ENCODE measurements around the gene SLC9A4. TPM values are rescaled to one million over a fixed set of nuclear protein-coding genes. Genes with fewer than 3 reads are reported as not detected.

SLC9A4 gene
- total RNA-seq, 1 donor from 2014 or later = 7.9 TPM

DNA sequence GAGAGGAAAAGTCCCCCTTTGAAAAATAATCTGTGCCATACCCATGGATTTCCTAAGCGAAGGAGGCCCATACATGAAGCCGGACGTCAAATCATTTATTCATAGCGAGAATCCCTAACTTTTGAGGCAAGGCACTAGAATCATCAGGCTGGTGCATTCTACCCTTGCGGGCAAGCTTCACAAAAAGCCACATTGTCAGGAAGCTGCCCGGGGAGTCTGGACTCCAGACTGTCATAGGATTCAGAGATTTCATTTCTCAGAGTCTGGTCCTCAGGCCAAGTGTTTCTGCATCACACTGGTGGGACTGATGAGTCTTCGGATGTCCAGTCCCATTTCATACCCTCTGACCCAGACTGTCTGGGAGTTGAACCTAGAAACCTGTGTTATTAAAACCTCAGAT is 8.9 kb downstream of the SLC9A4 start:
- TF ChIP-seq, protein P1, sequence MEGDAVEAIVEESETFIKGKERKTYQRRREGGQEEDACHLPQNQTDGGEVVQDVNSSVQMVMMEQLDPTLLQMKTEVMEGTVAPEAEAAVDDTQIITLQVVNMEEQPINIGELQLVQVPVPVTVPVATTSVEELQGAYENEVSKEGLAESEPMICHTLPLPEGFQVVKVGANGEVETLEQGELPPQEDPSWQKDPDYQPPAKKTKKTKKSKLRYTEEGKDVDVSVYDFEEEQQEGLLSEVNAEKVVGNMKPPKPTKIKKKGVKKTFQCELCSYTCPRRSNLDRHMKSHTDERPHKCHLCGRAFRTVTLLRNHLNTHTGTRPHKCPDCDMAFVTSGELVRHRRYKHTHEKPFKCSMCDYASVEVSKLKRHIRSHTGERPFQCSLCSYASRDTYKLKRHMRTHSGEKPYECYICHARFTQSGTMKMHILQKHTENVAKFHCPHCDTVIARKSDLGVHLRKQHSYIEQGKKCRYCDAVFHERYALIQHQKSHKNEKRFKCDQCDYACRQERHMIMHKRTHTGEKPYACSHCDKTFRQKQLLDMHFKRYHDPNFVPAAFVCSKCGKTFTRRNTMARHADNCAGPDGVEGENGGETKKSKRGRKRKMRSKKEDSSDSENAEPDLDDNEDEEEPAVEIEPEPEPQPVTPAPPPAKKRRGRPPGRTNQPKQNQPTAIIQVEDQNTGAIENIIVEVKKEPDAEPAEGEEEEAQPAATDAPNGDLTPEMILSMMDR (conservative IDR thresholded peaks at IDR 0.05) = no peak
- no peaks in the 10 kb centered on the region for H3K36me3 Mint-ChIP-seq
- DNase-seq (ENCODE audit: extremely low spot score, unreplicated experiment) = no peak
- H3K27me3 Mint-ChIP-seq = no peaks in the 10 kb centered on the region
- H3K27ac Mint-ChIP-seq = no peak overlapping the region
- H3K9me3 Mint-ChIP-seq = no peaks in the 10 kb centered on the region
- H3K4me1 Mint-ChIP-seq (ENCODE audit: unreplicated experiment) = no peaks in the 10 kb centered on the region
- no peak overlapping the region for H3K4me3 Mint-ChIP-seq

DNA sequence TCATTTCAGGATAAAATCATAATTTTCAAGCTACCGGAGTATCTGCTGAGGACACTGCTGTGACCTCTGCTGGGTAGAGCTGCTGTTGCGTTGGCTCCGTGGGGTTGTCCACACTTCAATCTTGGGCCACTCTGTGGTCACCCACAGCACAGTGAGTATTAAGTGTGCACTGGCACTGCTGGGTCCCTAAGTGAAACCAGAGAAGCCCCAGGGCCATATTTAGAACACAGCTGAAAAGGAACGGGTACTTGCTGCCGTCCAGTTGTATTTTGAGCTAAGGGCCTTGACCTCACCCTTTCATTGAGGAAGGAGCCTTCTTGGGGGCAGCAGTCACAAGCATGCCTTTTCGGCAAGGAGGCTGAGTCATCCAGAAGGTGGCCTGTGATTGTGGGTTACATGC is 10.1 kb downstream of the SLC9A4 start:
- DNase-seq (ENCODE audit: extremely low spot score, unreplicated experiment) = no peak
- Mint-ChIP-seq H3K27me3 (no peaks in the 10 kb centered on the region), H3K4me1 (ENCODE audit: unreplicated experiment) (no peaks in the 10 kb centered on the region), H3K36me3 (no peaks in the 10 kb centered on the region), H3K9me3 (no peaks in the 10 kb centered on the region), H3K4me3 (no peak overlapping the region), H3K27ac (no peak overlapping the region)
- TF ChIP-seq, protein P1 (conservative IDR thresholded peaks at IDR 0.05) = no peak

DNA sequence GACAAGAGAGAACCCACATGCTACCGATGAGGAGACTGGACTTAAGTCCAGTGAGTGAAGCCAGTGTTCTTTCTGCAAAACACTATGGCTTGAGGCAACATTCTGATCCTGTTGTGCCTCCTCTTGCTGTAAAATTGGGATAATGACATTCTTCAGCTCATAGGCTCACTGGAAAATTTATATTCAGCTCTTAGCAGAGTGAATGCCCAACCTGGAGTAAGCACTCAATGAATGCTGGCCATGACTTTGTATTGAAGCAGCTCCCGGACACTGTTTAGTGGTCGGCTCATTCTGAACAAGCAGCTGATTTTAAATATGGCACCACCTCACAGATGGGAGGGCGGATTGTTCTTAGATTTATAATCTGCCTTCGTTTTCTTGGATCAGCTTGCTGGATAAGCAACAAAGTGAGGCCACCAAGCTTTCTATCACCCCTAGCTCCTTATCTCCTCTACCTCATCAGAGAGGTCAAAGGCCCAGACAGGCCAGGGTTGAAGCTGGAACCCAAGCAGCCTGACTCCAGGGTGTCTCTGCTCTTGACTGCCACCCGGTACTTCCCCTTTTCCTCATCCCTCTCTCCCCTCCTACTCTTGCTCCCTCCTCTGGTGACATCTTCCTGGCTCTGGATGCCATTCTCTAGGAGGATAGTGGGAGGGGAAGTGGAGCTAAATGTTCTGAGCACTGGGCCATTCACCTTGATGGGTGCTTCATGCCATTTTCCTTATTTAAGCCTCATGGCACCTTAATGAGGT is 11.5 kb downstream of the SLC9A4 start:
- Mint-ChIP-seq H3K27me3 (no peaks in the 10 kb centered on the region), H3K4me3 (no peak overlapping the region), H3K27ac (no peak overlapping the region), H3K9me3 (no peaks in the 10 kb centered on the region), H3K4me1 (ENCODE audit: unreplicated experiment) (no peaks in the 10 kb centered on the region), H3K36me3 (no peaks in the 10 kb centered on the region)
- TF ChIP-seq, protein P1 (conservative IDR thresholded peaks at IDR 0.05) = no peak
- DNase-seq (ENCODE audit: extremely low spot score, unreplicated experiment) = no peak

DNA sequence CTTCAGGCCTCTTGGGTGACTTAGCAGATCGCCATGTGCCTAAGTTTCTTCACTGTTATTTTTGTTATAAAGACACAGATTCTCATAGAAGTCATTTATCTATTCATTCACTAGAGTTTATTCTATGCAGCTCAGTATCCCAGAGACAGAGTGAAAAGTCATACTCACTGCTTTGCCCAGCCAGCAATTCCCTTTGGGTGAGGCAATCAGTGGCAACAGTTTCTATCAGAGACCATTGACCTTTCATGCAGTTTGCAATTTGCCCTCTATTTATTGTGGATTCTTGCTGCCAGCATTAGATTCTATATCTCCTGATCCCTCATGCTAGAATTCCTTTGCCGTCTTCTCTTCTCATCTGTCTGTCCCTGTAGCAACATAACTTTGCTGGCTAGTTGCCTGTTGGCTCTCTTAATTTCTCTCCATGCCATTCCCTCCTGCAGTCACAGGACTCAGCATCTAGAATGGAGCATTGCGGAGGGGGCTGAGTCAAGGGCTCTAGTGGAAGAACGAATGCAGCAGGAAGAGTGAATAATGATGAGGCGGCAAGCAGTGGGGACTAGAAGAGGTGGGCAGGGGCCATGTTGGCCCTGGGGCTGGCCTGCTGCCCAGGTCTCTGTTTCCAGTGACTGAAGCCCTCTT is 12.2 kb downstream of the SLC9A4 start:
- no peaks in the 10 kb centered on the region for H3K36me3 Mint-ChIP-seq
- no peak for DNase-seq (ENCODE audit: extremely low spot score, unreplicated experiment)
- no peak overlapping the region for H3K4me3 Mint-ChIP-seq
- H3K27me3 Mint-ChIP-seq = no peaks in the 10 kb centered on the region
- no peaks in the 10 kb centered on the region for H3K9me3 Mint-ChIP-seq
- H3K27ac Mint-ChIP-seq = no peak overlapping the region
- H3K4me1 Mint-ChIP-seq (ENCODE audit: unreplicated experiment) = no peaks in the 10 kb centered on the region
- TF ChIP-seq, protein P1 (conservative IDR thresholded peaks at IDR 0.05) = no peak

DNA sequence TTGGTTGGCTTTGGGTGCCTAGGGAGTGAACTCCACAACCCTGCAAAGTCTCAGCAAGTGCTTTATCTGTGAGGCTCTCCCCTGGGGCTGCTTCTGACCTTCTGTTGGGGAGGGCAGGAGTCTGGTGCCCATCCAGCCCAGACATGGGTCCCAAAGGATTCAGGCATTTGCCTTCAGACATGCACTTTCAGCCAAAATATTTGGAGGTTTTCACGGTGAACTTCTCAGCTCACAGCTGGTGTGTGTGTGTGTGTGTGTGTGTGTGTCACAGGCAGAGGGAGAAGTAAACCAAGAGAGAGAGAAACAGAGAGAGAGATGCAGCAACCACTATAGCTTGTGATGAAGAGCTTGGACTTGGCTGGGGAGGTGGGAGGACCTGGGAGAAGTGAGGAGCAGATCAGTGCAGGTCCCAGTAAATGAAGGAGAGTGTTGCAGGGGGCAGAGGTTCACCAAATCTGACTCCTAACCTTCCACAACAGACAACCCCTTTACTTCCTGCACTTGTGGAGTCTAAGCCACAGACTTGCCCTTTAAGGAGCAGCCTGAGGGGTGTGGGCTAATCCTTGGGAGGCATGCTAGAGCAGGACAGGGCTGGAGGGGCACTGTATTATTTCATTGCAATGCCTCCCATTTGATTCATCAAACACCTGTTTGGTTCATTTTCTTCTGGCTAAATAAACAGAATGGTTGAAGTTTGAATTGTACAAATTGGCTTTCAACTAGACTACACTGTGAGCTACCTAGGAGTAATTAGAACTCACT is 14.1 kb downstream of the SLC9A4 start:
- no peak for DNase-seq (ENCODE audit: extremely low spot score, unreplicated experiment)
- Mint-ChIP-seq H3K9me3 (no peaks in the 10 kb centered on the region), H3K27ac (peak overlapping the region; percentile 78)

More for the DNA sequence above, 14.1 kb downstream of the SLC9A4 start:
- H3K36me3 Mint-ChIP-seq = no peaks in the 10 kb centered on the region
- no peaks in the 10 kb centered on the region for H3K4me1 Mint-ChIP-seq (ENCODE audit: unreplicated experiment)
- TF ChIP-seq, protein P1 (conservative IDR thresholded peaks at IDR 0.05) = no peak
- H3K27me3 Mint-ChIP-seq = no peaks in the 10 kb centered on the region
- no peak overlapping the region for H3K4me3 Mint-ChIP-seq

Measured in type B pancreatic cell (in vitro differentiated cells).